Activated CD4-positive, alpha-beta T cell treated with anti-CD3 and anti-CD28 coated beads for 1 hour (primary cell): ENCODE results near the gene POLA1.

Experiments
- DNase-seq: peaks from one replicate; pipeline ENCODE4 v3.0.0-alpha.2; 2020

POLA1 gene

GRCh38 chrX:24877854-24878650 lies 184.3 kb downstream of the POLA1 start:
- no peak for DNase-seq

GRCh38 chrX:24879679-24880078 lies 186.0 kb downstream of the POLA1 start:
- DNase-seq = no peak

- DNase-seq = no peak
Observed at GRCh38 chrX:24886916-24887315, 193.2 kb downstream of the POLA1 start.

GRCh38 chrX:24890677-24891076 lies 197.0 kb downstream of the POLA1 start:
- no peak for DNase-seq

GRCh38 chrX:24899391-24899790 lies 205.7 kb downstream of the POLA1 start:
- DNase-seq = no peak

GRCh38 chrX:24900234-24900633 lies 206.5 kb downstream of the POLA1 start:
- no peak for DNase-seq

- DNase-seq = no peak
Observed at GRCh38 chrX:24902806-24903205, 209.1 kb downstream of the POLA1 start.

GRCh38 chrX:24918715-24919114 lies 225.0 kb downstream of the POLA1 start:
- no peak for DNase-seq

GRCh38 chrX:24920769-24921168 lies 227.1 kb downstream of the POLA1 start:
- DNase-seq = no peak

GRCh38 chrX:24925430-24925829 lies 231.7 kb downstream of the POLA1 start:
- no peak for DNase-seq

- no peak for DNase-seq
Observed at GRCh38 chrX:24927372-24927771, 233.7 kb downstream of the POLA1 start.

- DNase-seq = no peak
Observed at GRCh38 chrX:24928114-24928513, 234.4 kb downstream of the POLA1 start.

GRCh38 chrX:24934279-24934678 lies 240.6 kb downstream of the POLA1 start:
- DNase-seq = no peak

- DNase-seq = no peak
Observed at GRCh38 chrX:24945009-24945408, 251.3 kb downstream of the POLA1 start.

- no peak for DNase-seq
Observed at GRCh38 chrX:24946369-24946768, 252.7 kb downstream of the POLA1 start.

GRCh38 chrX:24954732-24955131 lies 261.0 kb downstream of the POLA1 start:
- no peak for DNase-seq

GRCh38 chrX:24955372-24955930 lies 261.7 kb downstream of the POLA1 start:
- DNase-seq = no peak

- DNase-seq = no peak
Observed at GRCh38 chrX:24956828-24957227, 263.1 kb downstream of the POLA1 start.

GRCh38 chrX:24961809-24962208 lies 268.1 kb downstream of the POLA1 start:
- DNase-seq = no peak

- DNase-seq = no peak
Observed at GRCh38 chrX:24963823-24964222, 270.1 kb downstream of the POLA1 start.

GRCh38 chrX:24965372-24965771 lies 271.7 kb downstream of the POLA1 start:
- no peak for DNase-seq

GRCh38 chrX:24969812-24970211 lies 276.1 kb downstream of the POLA1 start:
- DNase-seq = no peak

GRCh38 chrX:24979081-24979480 lies 285.4 kb downstream of the POLA1 start:
- DNase-seq = no peak

- DNase-seq = no peak
Observed at GRCh38 chrX:24981030-24981429, 287.3 kb downstream of the POLA1 start.
